Activated CD4-positive, alpha-beta T cell treated with anti-CD3 and anti-CD28 coated beads, Interleukin-2, Interleukin-4, amounts not matched to agents 100 ng/mL and 50 ng/mL, durations not matched to agents 16 hours and 8 hours (primary cell): Measurements from ENCODE around the gene NPIPB8.
"Not testable (repeated sequence)": the region's sequence is repeated elsewhere in the genome, so short reads cannot be mapped to it uniquely, and the experiment has no call there.

Source experiments
- DNase-seq: peaks from one replicate; pipeline ENCODE4 v3.0.0-alpha.2; 2020; ENCODE audit warnings: low spot score

NPIPB8 gene

GRCh38 chr16:28637765-28638164 is at the start of gene NPIPB8:
Gene NPIPB8, plus strand, starts transcription at chr16:28638065. Its CDS starts 296 bp downstream, at chr16:28638361.
- DNase-seq: not testable (repeated sequence)

- DNase-seq: no peak
Measured at GRCh38 chr16:28589069-28589468, 48.8 kb upstream of the NPIPB8 start.

GRCh38 chr16:28589930-28590329 is 47.9 kb upstream of the NPIPB8 start:
- no peak for DNase-seq

GRCh38 chr16:28590384-28591340 is 47.2 kb upstream of the NPIPB8 start:
- DNase-seq: no peak

GRCh38 chr16:28591355-28591754 is 46.5 kb upstream of the NPIPB8 start:
- no peak for DNase-seq

- no peak for DNase-seq
Measured at GRCh38 chr16:28592511-28592910, 45.4 kb upstream of the NPIPB8 start.

GRCh38 chr16:28592979-28593553 is 44.8 kb upstream of the NPIPB8 start:
- DNase-seq: no peak

GRCh38 chr16:28595451-28595850 is 42.4 kb upstream of the NPIPB8 start:
- not testable (repeated sequence) for DNase-seq

GRCh38 chr16:28596115-28596630 is 41.7 kb upstream of the NPIPB8 start:
- DNase-seq: no peak

GRCh38 chr16:28596840-28597691 is 40.8 kb upstream of the NPIPB8 start, which contains the start of gene SULT1A2:
Gene SULT1A2, minus strand, starts transcription at chr16:28597050. Its CDS starts 1,120 bp downstream, at chr16:28595930.
- DNase-seq: no peak

- no peak for DNase-seq
Measured at GRCh38 chr16:28597692-28598261, 40.1 kb upstream of the NPIPB8 start.

- DNase-seq: not testable (repeated sequence)
Measured at GRCh38 chr16:28599377-28600285, 38.2 kb upstream of the NPIPB8 start.

GRCh38 chr16:28600965-28601364 is 36.9 kb upstream of the NPIPB8 start:
- DNase-seq: not testable (repeated sequence)

GRCh38 chr16:28601589-28601988 is 36.3 kb upstream of the NPIPB8 start:
- DNase-seq: not testable (repeated sequence)

GRCh38 chr16:28602062-28602461 is 35.8 kb upstream of the NPIPB8 start:
- not testable (repeated sequence) for DNase-seq

- DNase-seq: no peak
Measured at GRCh38 chr16:28602529-28602928, 35.3 kb upstream of the NPIPB8 start.

GRCh38 chr16:28603381-28604185 is 34.3 kb upstream of the NPIPB8 start:
- DNase-seq: no peak

GRCh38 chr16:28604186-28604565 is 33.7 kb upstream of the NPIPB8 start:
- DNase-seq: no peak

- no peak for DNase-seq
Measured at GRCh38 chr16:28606291-28607115, 31.4 kb upstream of the NPIPB8 start.
